Activated CD8-positive, alpha-beta memory T cell treated with anti-CD3 and anti-CD28 coated beads, Interleukin-2, amount 50 U/mL, for 48 hours (primary cell): Measurements from ENCODE around the gene CCDC61.

Experiments used
- DNase-seq: peaks from one replicate; pipeline ENCODE4 v3.0.0-alpha.2; 2020

Gene CCDC61, protein sequence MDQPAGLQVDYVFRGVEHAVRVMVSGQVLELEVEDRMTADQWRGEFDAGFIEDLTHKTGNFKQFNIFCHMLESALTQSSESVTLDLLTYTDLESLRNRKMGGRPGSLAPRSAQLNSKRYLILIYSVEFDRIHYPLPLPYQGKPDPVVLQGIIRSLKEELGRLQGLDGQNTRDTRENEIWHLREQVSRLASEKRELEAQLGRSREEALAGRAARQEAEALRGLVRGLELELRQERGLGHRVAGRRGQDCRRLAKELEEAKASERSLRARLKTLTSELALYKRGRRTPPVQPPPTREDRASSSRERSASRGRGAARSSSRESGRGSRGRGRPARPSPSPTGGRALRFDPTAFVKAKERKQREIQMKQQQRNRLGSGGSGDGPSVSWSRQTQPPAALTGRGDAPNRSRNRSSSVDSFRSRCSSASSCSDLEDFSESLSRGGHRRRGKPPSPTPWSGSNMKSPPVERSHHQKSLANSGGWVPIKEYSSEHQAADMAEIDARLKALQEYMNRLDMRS

DNA sequence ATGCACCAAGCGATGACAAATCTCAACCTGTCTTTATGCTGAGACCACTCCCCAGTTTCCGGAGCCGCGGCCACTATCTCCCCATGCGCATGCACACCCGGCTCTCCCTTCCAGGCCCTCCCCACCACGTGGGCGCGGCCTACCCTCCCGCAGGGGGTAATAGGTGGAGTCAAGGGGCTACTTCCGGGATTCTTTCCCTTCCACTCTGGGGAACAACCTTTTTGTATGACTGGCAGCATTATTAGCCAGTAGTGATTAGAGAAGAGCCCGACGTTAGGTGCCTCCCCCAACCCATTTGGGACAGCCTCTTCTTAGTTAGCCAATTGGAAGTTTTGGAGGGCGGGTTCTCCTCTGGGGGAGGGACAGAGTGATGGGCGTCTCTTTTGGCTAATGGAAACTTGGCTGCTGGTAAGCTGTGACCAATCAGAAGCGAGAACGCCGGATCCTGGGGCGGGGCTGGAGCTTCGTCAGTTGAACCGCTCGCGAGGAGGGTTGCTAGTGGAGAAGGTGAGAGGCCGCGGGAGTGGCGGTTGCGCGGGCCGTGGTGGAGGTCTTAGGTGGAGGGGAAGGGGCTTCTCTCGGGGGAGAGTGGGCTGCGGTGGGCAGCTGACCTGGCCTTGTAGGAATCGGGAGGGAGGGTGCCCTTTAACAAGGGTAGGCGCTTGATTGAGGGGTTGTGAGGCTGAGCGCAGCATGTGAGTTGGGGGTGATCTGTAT is at the start of gene CCDC61:
CCDC61 (plus strand) TSS at position 470 of the 717 bp plus-strand sequence. CDS start 7,552 bp downstream, outside the sequence.
- DNase-seq = peak; percentile 94

DNA sequence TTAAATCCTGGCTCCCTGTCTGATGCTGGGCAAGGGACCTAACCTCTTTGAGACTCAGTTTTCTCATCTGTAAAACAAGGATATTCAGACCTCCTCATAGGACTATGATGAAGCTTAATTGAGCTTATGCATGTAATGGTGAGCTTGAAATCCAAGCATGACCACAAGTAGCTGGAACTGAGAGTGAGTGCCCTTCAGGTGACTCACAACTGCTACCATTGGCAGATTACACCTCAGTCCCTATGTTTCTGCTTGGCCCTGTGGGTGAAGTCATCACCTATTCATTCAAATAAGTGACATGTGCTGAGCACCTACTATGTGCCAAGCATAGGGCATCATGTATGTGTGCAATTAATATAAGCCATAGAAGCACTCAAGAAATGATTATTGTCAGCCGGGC is 47.3 kb upstream of the CCDC61 start:
- DNase-seq = no peak

DNA sequence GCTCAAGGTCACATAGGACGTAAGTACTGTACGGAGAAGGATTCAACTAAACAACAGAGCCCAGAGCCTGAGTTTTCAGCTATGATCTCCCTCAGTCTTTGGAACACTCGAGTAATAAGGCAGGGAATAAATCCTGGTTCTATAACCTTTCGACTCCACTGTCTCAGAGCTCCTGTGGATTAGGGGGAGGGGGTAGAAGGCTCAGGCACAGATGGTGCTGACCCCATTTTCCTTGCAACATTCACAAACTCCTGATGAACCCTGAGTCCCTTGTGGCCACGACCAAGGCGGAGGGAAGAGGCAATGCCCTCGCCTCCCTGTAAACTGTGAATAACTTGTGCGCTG is 43.0 kb upstream of the CCDC61 start:
- DNase-seq = no peak

DNA sequence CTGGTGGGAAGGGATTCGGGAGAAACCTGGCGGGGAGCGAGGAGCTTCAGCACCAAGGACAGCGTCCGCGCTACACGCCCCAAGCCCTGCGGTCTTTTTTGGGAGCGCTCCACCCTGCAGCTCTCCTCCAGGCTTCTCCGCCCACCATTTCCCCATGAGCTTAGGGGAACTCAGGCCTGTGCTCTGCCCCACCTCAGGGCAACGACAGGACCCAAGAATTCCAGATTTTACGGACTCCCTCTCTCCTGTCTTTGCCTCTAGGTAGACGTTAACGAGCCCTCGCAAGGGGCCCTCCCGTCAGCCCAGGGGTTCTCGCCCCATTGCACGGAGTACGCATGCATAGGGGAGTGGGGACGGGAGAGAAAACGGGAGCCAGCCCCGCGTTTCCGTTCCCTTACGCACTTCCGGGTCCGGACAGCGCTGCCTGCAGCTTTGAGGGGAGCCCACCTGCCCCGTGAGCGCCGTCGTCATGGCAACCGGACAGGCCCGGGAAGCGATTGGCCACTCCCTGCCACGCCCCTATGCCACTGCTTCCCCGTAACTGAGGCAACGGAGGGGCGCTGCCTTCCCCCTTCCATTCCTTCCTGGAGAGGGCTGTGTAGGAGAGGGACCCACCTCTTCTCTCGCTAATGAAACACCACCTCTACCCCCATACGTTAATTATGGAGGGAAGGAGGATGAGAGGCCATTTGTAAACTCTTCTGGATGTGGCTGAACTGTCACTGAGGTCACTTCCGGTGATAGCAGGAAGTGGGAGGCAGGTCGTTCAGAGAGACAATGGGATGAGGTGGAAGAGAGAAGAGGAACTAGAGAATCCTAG is 42.4 kb upstream of the CCDC61 start:
- peak; percentile 75 for DNase-seq

DNA sequence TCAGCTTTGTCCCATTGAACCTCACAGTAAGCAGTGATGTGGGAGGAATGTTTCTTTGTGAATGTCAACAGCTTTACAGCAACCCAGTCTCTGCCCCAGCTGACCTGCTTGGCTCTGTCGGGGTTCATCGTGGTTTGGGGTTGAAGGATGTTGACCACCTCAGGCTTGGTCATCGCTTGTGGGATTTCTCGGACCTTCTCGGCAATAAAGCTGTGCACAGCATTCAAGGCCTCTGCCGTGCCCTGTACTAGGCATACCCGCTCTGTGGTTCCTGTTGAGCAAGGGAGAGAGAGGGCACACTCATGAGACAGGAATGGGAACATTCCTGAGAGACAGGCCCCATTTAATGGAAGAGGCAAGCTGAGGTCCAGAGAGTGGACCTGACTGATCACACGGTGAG is 41.6 kb upstream of the CCDC61 start:
- no peak for DNase-seq

DNA sequence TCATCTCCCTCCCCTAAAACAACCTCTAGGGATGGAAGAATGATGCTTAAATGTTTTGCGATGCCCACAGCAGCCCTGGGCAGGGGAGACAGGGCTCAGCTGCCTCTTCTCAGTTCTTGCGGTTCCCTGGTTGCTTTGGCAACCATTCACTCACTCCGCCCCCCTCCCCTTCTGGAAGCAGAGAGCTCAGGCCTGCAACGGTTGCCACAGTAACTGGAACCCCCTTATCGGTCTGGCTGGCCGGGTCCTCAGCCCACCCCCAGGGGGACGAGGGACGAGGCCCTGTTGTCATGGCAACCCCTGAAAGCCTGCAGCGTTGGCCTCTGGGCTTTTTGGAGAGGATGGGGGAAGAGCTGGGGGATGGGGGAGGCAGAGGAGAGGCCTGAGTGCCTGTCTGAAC is 41.1 kb upstream of the CCDC61 start:
- no peak for DNase-seq

DNA sequence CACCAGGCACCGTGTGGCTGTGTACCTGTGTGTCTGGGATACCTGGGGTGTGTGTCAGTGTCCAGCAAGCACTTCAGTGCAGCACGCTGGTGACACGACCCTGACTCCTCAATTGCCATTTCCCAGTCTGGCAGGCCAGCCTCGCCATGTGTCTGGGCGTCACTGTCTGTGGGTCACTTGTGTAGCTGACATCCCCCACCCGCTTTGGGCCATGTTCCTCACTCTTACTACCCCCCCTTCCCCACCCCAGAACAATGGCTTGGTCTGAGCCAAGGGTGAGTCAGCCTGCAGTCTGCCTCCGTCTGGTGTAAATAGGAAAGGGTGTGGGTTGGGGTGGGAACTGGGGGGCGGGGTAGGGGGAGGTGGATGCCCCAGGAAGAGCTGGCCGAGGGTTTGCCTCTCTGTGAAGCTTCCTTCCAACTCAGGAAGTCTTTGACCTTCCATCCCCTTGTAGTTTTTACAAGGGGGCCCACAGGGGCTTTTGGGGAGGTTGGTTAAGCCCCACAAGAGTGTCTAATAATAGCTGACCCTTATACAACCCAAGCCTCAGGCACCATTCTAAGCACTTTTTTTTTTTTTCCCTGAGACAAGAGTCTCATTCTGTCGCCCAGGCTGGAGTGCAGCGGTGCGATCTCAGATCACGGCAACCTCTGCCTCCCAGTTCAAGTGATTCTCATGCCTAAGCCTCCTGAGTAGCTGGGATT is 39.2 kb upstream of the CCDC61 start:
- DNase-seq = no peak

DNA sequence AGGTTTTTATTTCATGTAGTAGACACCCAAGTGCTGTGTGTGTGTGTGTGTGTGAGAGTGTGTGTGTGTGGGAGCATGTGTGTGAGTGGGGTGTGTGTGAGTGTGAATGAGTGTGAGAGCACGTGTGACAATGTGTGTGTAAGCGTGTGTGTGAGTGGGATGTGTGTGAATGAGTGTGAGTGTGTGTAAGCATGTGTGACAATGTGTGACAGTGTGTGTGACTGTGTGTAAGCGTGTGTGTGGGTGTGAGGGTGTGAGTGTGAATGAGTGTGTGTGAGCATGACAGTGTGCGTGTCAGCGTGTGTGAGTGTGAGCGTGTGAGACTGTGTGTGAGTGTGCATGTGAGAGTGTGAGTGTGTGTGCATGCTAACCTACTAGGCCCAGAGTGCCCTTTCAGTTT is 36.9 kb upstream of the CCDC61 start:
- DNase-seq = no peak

DNA sequence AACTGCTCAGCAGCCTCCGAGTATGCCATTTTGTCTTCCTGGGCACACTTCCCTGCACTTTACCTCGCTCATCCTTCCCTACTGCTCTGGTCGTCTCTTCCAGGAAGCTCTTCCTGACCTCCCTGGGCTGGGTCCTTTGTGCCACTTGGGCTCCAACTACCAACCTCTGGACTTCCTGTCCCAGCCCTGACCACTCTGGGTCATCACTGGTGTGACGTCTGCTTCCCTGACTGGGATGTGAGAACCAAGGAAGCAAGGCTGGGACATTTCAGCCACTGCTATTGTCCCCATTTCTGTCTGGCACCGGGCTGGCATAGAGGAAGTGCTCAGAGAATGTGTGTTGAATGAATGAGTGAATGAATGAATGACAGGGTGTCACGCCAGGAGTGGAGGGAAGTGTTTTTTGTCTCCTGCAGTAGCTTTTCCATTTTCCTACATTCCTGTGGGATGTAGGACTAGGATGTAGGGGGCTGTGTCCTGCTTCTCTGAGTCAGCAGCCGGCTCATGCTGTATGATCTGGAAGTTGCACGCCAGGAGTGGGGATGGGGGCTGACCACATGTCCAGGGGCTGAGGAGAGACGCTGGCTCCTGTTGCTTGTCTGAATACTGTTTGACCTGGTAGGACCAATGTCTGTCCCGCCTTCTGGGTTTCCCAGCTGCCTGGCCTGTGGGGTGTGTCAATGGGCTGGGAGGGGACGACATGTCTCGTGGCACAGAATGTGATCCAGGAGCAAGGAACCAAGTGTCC is 36.3 kb upstream of the CCDC61 start:
- DNase-seq = no peak

DNA sequence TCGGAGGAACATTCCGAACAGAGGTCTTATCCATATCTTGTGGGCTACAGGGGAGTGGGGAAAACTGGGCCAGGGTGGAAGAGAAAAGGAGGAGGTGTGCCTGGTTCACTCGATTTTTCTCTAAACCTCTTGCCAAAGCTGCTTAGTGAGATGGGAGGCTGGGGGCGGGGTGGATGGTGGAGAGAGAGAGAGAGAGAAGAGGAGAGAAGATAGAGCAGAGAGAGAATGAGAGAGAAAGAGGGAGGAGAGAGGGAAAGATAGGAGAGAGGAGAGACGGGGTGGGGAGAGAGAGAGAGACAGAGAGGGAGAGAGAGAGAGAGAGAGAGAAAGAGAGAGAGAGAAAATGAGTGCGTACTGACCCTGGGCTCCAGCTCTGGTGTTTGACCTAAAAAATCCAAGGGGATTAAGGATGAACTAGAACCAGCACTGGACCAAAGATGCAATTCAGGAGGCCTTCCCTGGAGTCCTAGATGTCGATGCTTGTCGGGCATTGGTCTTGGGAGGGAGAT is 35.7 kb upstream of the CCDC61 start:
- DNase-seq = no peak

DNA sequence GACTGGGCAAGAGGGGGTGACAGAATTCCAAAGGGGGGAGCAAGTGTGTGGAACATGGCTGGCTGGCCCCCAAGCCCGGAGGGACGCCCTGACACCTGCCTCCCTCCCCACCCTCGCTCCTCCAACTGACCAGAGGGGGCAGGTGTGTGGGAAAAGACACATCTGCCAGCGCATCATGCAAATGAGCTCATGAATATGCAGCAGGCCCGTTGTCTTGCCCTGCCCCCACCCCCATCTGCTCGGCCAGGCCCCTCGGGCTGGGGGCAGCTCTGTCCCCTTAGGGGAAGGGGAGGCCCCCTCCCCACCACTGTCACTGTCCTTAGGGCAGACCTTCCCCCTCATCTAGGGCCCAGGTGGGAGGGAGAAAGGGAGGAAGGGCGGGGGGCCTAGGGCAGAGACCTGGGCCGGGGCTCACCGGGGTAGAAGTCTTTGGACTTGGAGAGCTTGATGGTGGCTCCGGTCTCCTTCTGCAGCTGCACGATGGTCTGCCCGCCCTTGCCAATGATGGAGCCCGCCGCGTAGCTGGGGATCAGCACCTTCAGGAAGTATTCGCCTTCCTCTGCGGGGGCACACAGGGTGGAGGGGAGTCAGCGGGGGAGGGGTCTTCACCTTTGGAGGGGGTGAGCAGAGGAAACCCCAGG is 34.6 kb upstream of the CCDC61 start:
- DNase-seq = no peak

DNA sequence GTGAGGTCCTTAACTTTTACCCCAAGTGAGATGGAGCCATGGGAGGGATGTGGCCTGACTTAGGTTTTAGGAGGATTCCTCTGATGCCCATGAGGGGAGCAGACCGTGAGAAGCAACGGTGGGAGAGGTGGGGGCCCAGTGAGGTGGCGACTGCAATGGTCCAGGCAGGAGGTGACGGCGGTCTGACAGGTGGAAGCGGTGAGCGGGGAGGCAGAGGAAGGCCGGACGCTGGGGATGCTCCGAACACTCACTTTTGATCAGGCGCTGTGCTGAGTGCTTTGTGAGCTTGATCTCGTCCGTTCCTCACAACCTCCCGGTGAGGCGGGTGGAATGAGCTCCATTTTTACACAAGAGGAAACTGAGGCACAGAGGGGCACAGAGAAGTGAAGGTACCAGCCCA is 33.2 kb upstream of the CCDC61 start:
- DNase-seq = no peak

DNA sequence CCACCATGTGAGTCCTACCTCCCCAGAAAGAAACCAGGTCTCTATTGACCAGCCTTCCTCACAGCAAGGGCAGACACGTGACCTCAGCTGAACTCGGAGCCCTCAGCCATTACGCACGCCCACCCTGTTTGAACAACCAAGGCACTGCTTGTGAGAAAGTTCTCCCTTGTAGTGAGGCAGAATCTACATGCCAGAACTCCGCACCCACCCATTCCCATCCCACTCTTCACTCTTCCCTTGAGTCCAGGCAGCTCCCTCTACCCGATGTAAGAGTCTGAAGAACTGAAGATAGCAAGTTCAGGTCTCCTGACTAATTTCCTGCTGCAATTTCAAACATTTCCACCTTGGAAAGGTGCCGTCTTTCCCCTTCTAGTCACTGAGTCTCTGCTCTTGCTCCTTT is 28.0 kb upstream of the CCDC61 start:
- no peak for DNase-seq

DNA sequence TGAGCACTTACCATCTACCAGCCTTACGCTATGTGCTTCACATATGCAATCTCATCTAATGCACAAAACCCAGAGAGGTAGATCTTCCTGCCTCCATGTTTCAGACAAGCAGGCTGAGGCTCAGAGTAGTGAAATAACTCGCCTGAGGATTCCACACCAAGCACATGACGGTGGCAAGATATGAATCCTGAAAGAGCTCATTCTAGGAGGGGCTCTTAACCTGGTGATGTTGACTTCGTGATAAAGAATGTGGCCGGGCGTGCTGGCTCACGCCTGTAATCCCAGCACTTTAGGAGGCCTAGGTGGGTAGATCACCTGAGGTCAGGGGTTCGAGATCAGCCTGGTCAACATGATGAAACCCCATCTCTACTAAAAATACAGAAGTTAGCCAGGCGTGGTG is 26.6 kb upstream of the CCDC61 start:
- DNase-seq = no peak

DNA sequence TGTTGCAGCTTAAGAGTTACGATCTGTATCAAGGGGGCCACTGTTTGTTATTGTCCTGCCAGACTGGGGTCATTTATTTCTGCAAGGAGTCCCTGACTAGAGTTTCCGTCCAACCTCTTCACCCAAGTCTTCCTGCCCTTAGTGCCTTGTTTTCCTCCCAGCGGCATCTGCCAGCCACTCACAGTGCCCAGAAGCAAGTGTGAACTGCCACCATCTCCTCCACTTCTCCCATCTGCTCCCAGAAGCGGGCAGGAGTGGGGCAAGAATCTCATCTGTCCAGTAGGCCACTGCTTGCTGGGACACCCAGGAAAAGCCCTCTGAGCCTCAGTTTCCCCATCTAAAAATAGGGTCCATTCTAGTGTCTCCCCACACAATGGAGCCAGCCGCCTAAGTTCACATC is 25.6 kb upstream of the CCDC61 start:
- no peak for DNase-seq

DNA sequence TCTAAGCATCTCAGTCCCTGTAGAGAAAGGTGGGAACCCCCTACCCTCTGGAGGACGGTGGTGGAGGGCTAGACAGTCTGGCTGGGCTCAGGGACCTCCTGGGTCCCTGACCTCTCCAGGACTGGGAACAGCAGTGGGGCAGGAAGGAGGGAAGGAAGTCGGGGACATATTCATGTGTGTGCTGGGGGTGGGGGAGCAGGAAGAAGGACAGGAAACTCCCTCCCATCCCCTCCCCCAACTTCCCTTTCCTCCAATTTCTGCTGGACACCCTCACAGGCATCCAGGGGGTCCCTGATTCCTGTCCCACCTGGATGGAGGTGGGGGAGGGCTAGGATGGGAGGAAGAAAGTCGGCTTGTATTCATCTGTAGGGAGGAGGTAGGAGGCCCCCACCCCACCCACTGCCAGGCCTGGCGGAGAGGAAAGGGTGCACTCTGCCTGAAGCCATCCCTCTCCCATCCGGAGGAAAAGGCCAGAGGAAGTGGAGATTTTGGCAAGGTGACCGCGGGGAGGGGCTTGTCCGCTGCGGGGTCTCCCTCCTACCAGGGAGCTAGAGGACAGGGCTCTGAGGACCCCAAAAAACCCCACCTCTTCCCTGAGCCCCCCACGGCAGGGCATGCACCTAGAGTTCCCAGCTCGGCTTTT is 23.9 kb upstream of the CCDC61 start:
- no peak for DNase-seq

DNA sequence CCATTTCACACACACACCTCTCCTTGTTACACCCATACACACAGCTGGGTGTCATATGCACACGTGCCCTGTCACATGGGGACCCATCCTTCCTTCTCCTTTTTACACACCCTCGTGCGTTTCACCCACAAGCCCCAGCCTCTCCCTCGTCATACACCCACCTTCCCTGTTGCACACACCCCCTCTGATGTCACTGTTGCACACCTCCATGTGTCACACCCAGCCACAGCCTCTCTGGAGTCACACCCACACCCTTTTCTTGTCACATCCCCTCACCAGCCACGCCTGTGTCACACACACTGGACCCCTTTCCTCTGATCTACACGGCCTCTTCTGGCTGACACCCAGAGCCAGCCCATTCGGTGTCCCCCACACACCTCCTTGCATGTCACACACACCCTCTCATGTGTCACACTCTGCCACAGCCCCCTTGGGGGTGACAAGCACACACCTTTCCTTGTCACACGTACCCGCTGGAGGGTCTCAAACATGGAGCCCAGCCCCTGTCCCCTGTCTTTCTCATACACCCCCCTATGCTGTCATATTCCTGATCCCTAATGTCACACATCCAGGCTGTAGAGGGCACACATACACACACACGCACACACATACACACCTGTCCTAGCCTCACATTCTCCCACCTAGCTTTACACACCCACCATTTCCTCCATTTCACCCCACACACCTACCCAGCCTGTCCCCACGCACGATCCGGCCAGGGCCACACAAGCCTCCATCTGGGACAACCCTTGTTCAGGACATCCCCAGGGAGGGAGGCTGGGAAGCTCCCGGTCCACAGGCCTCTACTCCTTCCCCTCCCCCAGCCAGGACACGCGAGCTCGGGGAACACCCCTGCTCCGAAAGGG is 23.0 kb upstream of the CCDC61 start:
- peak; percentile 52 for DNase-seq

DNA sequence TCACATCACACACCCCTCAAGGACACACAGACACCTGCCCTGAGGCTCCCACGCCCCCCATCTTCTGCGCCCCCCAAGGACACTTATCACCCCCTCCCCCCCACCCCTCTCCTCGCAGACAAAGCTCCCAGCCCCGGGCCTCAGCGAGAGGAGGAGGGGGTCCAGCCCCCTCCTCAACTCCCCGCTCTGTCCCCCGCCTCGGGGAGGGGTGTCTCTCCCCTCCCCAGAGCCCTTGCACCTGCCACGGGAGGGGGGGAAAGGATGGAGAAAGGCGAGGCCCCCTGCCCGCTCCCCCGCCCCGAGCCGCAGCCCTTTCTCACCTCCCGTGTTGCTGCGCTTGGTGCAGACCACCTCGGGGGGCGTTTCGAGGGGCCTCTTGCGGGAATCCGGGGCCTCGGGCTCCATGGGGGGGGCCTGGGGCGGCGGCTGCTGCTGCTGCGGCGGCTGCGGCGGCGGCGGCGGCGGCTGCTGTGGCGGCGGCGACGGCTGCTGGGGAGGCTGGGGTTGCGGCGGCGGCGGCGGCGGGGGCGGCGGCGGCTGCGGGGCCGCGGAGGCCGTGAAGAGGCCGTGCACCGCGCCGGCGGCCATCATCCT is 22.2 kb upstream of the CCDC61 start:
- DNase-seq = no peak
